Esophagus muscularis mucosa (tissue), 4 donors: ENCODE results near the gene PRMT3. TPM values are rescaled to one million over a fixed set of nuclear protein-coding genes. Genes with fewer than 3 reads are reported as not detected.

Source experiments
- DNase-seq: peaks from one replicate; pipeline ENCODE4 v3.0.0-alpha.2; 2017; ENCODE audit errors: extremely low spot score
- H3K27ac ChIP-seq, 4 donors: fragments of 200-600 bp; sonication (generic); replicated peaks in 1 of 4; 1 replicate in 3 of 4; 2 replicates in 1 of 4; pipeline ENCODE4 v1.5.1; 2016 to 2019; ENCODE audit warnings: mild to moderate bottlenecking in 1 of 4
- H3K27me3 ChIP-seq, 4 donors: fragments of 200-600 bp; sonication (generic); one replicate each; pipeline versions ENCODE4 v1.5.1 to v1.6.0; 2016 to 2019
- H3K36me3 ChIP-seq, 4 donors: fragments of 200-600 bp; sonication (generic); one replicate each; pipeline ENCODE4 v1.5.1; 2016 to 2019
- H3K4me1 ChIP-seq, 4 donors: fragments of 200-600 bp; sonication (generic); one replicate each; pipeline ENCODE4 v1.5.1; 2016 to 2019
- H3K4me3 ChIP-seq, 4 donors: fragments of 200-600 bp; sonication (generic); 1 replicate in 2 of 4; 2 replicates in 2 of 4; pipeline ENCODE4 v1.5.1; 2016 to 2019; ENCODE audit warnings: mild to moderate bottlenecking in 4 of 4, moderate library complexity in 1 of 4
- H3K9me3 ChIP-seq, 4 donors: fragments of 200-600 bp; sonication (generic); 1 replicate in 3 of 4; 2 replicates in 1 of 4; pipeline ENCODE4 v1.5.1; 2016 to 2019
- EP300 ChIP-seq: sonication (generic); formaldehyde crosslinking; IDR thresholded peaks from one replicate; pipeline ENCODE4 v1.6.1; 2017; ENCODE audit warnings: antibody characterized with exemption
- POLR2A ChIP-seq: fragments of 450-650 bp; IDR thresholded peaks from one replicate; pipeline ENCODE4 v1.6.1; 2017; ENCODE audit warnings: antibody characterized with exemption, moderate library complexity, mild to moderate bottlenecking, low read depth
- POLR2AphosphoS5 ChIP-seq, 2 donors: sonication (generic); formaldehyde crosslinking; IDR thresholded peaks; one replicate each; pipeline ENCODE4 v1.6.1; 2017; ENCODE audit warnings: antibody characterized with exemption in 2 of 2
- WGBS: methylation state at CpG from one replicate; pipeline ENCODE4 v1.1.5; 2018; 5-methylcytosine and 5-hydroxymethylcytosine counted together
- intact Hi-C: fragments of 100-400 bp; cut with DNase I; formaldehyde crosslinking; loops from one replicate; pipeline ENCODE4 v1.15.1; 2023
- total RNA-seq, 4 donors: library from RNA; depleted of rRNA; stranded (reverse); fragments of >200 nt; gene quantifications; one replicate each; pipeline versions ENCODE4 v1.1.0 to v1.2.1, GENCODE V29; 2016
- TF ChIP-seq, protein P1 (sequence below), 3 experiments: fragments of 200-600 bp in 2 of 3; fragments of 450-650 bp in 1 of 3; sonication (generic) in 2 of 3; IDR thresholded peaks; one replicate each; pipeline ENCODE4 v1.5.1; 2017 to 2019; ENCODE audit warnings: antibody characterized with exemption in 3 of 3, mild to moderate bottlenecking in 2 of 3, moderate library complexity in 1 of 3

The PRMT3 gene
- total RNA-seq, 4 donors from 2014 or later, result 11.3 to 19.9 (median 16.1) TPM

DNA sequence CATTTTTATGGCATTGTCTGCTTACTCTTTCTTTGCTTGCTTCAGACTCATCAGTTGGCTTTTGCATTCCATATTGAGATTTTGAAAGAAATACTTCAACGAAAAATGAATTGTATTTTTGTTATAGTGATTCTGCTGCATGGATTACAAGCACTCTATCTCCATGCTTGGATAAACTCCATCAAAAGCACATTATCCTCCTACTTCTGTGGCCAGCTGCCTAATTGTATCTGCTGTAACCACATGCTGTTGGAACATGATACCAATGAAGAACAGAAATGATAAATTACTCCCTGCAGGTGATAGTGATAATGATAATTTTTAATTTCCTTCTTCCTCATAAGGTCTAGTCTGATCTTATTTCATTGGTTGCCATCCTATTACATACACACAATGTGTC lies 100.8 kb downstream of the PRMT3 start:
- Histone ChIP-seq H3K4me3 (no peak overlapping the region), H3K27me3 (no peaks in the 10 kb centered on the region), H3K4me1 (no peaks in the 10 kb centered on the region), H3K9me3 (no peaks in the 10 kb centered on the region), H3K27ac (no peak overlapping the region), H3K36me3 (no peaks in the 10 kb centered on the region)
- 55% methylated on average over 1 of the region's 1 CpG for WGBS
- DNase-seq, result no peak
- intact Hi-C loops, result no loop called here
- TF ChIP-seq POLR2AphosphoS5 (IDR thresholded peaks at IDR 0.05), result no peak
- TF ChIP-seq, protein P1, sequence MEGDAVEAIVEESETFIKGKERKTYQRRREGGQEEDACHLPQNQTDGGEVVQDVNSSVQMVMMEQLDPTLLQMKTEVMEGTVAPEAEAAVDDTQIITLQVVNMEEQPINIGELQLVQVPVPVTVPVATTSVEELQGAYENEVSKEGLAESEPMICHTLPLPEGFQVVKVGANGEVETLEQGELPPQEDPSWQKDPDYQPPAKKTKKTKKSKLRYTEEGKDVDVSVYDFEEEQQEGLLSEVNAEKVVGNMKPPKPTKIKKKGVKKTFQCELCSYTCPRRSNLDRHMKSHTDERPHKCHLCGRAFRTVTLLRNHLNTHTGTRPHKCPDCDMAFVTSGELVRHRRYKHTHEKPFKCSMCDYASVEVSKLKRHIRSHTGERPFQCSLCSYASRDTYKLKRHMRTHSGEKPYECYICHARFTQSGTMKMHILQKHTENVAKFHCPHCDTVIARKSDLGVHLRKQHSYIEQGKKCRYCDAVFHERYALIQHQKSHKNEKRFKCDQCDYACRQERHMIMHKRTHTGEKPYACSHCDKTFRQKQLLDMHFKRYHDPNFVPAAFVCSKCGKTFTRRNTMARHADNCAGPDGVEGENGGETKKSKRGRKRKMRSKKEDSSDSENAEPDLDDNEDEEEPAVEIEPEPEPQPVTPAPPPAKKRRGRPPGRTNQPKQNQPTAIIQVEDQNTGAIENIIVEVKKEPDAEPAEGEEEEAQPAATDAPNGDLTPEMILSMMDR (IDR thresholded peaks at IDR 0.05), result no peak

DNA sequence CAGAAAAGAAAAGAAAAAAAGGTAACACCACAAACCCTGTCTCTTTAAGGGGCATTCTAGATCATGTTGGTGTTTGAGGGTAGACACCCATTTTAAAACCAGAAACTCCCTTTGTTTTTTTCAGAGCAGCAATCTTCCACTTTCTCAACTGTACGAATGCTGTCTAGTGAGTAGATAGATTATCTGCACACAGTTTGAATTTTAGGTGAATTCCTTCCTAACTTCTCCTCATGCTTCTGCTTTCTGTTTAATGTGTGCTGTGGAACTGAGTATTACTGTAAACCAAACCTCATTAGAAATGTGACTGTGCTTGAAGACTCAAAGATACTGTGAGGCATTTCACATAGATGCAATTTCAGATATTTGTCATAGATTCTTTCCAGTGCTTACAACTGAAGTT lies 102.4 kb downstream of the PRMT3 start:
- TF ChIP-seq POLR2A (no peak), EP300 (no peak), POLR2AphosphoS5 (IDR thresholded peaks at IDR 0.05) (no peak)
- TF ChIP-seq, protein P1 (IDR thresholded peaks at IDR 0.05), result no peak
- WGBS, result 100% methylated on average over 1 of the region's 1 CpG
- no peak for DNase-seq
- Histone ChIP-seq H3K4me3 (no peak overlapping the region), H3K27ac (no peak overlapping the region), H3K36me3 (peaks cover 0 to 12% (median 4%) of the 10 kb centered on the region in 4 donors), H3K4me1 (no peaks in the 10 kb centered on the region), H3K27me3 (no peaks in the 10 kb centered on the region), H3K9me3 (no peaks in the 10 kb centered on the region)
- intact Hi-C loops, result no loop called here

DNA sequence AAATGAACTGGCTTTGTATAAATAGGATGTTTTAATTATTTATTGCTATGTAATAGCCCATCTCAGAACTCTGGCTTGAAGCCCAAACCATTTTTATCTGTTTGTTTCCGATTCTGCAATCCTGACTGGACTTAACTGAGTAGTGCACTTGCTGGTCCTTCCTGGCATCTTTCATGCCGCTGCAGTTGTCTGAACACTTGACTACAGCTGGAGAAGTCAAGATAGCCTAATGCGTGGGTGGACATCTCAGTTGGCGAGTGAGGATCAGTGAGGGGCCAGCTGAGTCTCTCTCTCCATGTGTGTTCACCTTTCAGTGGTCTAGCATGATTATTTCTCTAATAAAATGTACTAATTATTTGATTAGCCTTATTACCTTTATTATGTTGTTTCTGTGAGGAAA lies 105.8 kb downstream of the PRMT3 start:
- Histone ChIP-seq H3K27me3 (no peaks in the 10 kb centered on the region), H3K4me1 (no peaks in the 10 kb centered on the region), H3K9me3 (no peaks in the 10 kb centered on the region), H3K36me3 (peaks cover 0 to 35% (median 8%) of the 10 kb centered on the region in 4 donors), H3K27ac (no peak overlapping the region), H3K4me3 (no peak overlapping the region)
- intact Hi-C loops, result no loop called here
- TF ChIP-seq POLR2AphosphoS5 (IDR thresholded peaks at IDR 0.05) (no peak), EP300 (no peak)
- 83% methylated on average over 4 of the region's 4 CpGs for WGBS
- no peak for DNase-seq

DNA sequence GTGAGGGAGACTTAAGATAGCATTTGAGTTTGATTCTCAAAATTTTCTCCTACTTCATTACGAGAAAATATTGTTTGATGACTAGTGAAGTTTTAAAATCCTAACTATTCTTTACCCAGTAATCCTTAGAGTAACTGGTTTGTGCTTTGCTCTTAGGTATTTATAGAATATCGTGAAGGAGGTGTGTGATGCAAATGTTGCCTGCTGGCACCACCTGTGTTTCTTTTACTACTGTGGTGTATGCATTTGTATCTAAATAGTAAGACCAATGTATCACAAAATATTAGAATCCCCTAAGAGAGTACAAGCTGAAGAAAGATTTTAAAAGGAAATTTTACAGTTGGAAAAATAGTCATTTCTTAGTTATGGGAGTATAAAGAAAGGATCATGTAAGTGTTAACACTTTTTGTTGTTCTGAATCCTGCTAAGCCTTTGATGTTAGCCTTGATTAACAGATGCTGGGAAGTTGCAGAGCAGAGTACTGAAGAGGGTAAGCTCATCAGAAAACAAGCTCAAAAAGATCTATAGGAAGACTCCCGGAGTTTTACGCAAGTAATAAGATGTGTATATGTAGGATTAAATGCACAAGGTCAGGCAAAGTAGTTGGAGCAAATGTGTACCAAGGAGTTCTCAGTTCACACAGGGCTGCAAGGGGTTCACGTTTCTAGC lies 109.7 kb downstream of the PRMT3 start:
- Histone ChIP-seq H3K4me3 (no peak overlapping the region), H3K36me3 (peaks cover 0 to 39% (median 11%) of the 10 kb centered on the region in 4 donors), H3K27ac (no peak overlapping the region), H3K27me3 (no peaks in the 10 kb centered on the region), H3K4me1 (no peaks in the 10 kb centered on the region), H3K9me3 (no peaks in the 10 kb centered on the region)
- TF ChIP-seq, protein P1 (IDR thresholded peaks at IDR 0.05), result no peak
- TF ChIP-seq EP300 (no peak), POLR2A (no peak), POLR2AphosphoS5 (IDR thresholded peaks at IDR 0.05) (no peak)
- intact Hi-C loops, result no loop called here
- WGBS, result 91% methylated on average over 5 of the region's 5 CpGs
- no peak for DNase-seq

DNA sequence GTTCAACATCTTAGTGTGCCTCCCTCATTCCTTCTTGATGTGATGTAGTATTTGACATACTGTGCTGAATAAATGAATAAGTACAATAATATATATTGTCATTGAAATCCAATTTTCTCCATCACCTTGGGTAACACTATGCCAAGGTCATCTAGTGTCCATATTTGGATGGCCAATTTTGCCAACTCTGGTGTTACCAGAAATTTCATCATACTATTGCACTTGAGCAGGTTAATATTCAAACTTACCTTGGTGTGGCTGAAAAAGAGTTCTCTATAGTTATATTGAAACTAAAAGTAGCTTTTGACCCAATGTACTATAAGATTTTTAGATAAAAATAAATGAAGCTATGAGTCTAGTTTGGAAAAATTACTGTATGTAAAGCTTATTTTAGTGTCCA lies 113.7 kb downstream of the PRMT3 start:
- H3K27ac ChIP-seq, result no peak overlapping the region
- intact Hi-C loops, result no loop called here
- no peaks in the 10 kb centered on the region for H3K4me1 ChIP-seq
- H3K4me3 ChIP-seq, result no peak overlapping the region
- H3K9me3 ChIP-seq, result no peaks in the 10 kb centered on the region
- no peak for DNase-seq
- H3K27me3 ChIP-seq, result no peaks in the 10 kb centered on the region
- TF ChIP-seq, protein P1 (IDR thresholded peaks at IDR 0.05), result no peak
- H3K36me3 ChIP-seq, result peaks cover 0 to 18% (median 3%) of the 10 kb centered on the region in 4 donors
